ENCODE data around the gene FBXL16. TPM values are rescaled to one million over a fixed set of nuclear protein-coding genes. Genes with fewer than 3 reads are reported as not detected.
A peak's percentile ranks its signal among the peaks of the same experiment; 100 is the strongest.

The FBXL16 gene
- total and polyA plus RNA-seq, 2 of the 13 experiments (the other 11 are each of a cell fraction or from before 2014, with no cell fraction given) = 0.22 to 2.0 TPM

GRCh38 chr16:672371-672770 lies 33.2 kb downstream of the FBXL16 start:
- ATAC-seq = no peak
- no peaks in the 10 kb centered on the region for H3K9me3 ChIP-seq (ENCODE audit: low read length)
- no peak for DNase-seq (ENCODE audit: low spot score)
- H3K9ac ChIP-seq (ENCODE audit: insufficient read depth, low read depth, low read length) = no peak overlapping the region
- no peaks in the 10 kb centered on the region for H3K27me3 ChIP-seq (ENCODE audit: control insufficient read depth in 1 of 2, insufficient read depth in 2 of 2, low read length in 2 of 2)
- H3K36me3 ChIP-seq (replicated peaks in 1 of 2; ENCODE audit: control insufficient read depth in 1 of 2, insufficient read depth in 2 of 2, low read length in 2 of 2) = peaks cover 22 to 42% of the 10 kb centered on the region in 2 experiments; a peak in 4 of 5 replicates
- H3K79me2 ChIP-seq (ENCODE audit: insufficient read depth, low read length) = peaks cover 17% of the 10 kb centered on the region
- H4K20me1 ChIP-seq (ENCODE audit: insufficient read depth, low read length) = no peaks in the 10 kb centered on the region
- intact Hi-C loops (cut with micrococcal nuclease; ENCODE audit: unreplicated experiment) (no loop called here), in situ Hi-C loops (cut with HindIII; ENCODE audit: extremely low pct_ligation_motif_present, low pct_unique_long_range_greater_than_20kb) (no loop called here)
- H3K4me1 ChIP-seq (ENCODE audit: insufficient read depth, low read length) = peaks cover 36% of the 10 kb centered on the region
- no peak for FAIRE-seq
- CTCF ChIA-PET (ENCODE audit: low intra/inter-chr PET ratio, low total read pairs) = no interaction called here
- TF ChIP-seq RBFOX2 (IDR thresholded peaks at IDR 0.05; ENCODE audit: low read depth, low read length) = peak; percentile 48; the same call in 1 of the 2 replicates
- TF ChIP-seq AGO2 (optimal IDR thresholded peaks at IDR 0.05; ENCODE audit: low read depth, low read length) = peak; percentile 19
- TF ChIP-seq ZNF552 (CRISPR knock-in tag; IDR thresholded peaks at IDR 0.05; ENCODE audit: borderline replicate concordance) = no peak
- H2AFZ ChIP-seq (ENCODE audit: low read length) = no peak overlapping the region
- no peak overlapping the region for H3K4me3 ChIP-seq (replicated peaks in 1 of 3; ENCODE audit: insufficient read depth in 1 of 3, low read depth in 2 of 3, low read length in 3 of 3)
- BruUV-seq (replicated peaks) = no TSS peak
- H3K27ac ChIP-seq (ENCODE audit: extremely low read length, insufficient read depth, low read length) = no peak overlapping the region
- POLR2A ChIA-PET = interaction anchor here (0.6 kb wide), 1 partner anchor 36 kb away, joined by 3 read pairs; the partner anchor contains the start of gene METTL26
- no peak overlapping the region for H3K4me2 ChIP-seq (ENCODE audit: low read depth, low read length)
- WGBS (ENCODE audit: low lambda C conversion rate) = 92% methylated on average over 5 of the region's 19 CpGs

DNA sequence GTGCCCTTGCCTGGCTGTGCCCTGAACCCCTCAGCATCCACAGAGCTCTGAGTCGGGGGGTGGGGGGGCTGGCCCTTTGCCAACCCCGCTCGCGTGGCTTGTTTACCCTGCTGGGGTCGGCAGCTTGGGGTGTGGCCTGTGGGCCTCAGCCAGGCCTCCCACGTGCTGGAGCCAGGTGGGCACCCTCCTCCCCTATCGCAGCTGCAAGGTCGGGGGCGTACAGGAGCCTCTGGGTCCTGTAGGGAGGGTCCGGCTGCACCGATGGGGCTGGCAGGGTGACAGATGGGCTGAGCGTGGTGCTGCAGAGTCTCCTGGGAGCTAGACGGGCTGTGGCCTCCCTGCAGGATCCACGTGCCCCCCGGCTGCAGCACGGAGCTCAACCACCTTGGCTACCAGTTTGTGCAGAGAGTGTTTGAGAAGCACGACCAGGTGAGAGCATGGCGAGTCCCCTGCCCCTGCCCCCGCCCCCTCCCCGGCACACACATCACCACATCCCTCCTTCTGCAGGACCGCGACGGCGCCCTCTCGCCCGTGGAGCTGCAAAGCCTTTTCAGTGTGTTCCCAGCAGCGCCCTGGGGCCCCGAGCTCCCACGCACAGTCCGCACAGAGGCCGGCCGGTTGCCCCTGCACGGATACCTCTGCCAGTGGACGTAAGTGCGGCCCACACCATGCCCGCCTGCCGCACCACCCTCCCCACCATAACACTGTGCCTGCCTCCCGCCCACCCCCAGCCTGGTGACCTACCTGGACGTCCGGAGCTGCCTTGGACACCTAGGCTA lies 34.1 kb downstream of the FBXL16 start:
- no peaks in the 10 kb centered on the region for H3K9me3 ChIP-seq (ENCODE audit: low read length)
- H3K27ac ChIP-seq (ENCODE audit: extremely low read length, insufficient read depth, low read length) = no peak overlapping the region
- BruUV-seq (replicated peaks) = no TSS peak
- H3K27me3 ChIP-seq (ENCODE audit: control insufficient read depth in 1 of 2, insufficient read depth in 2 of 2, low read length in 2 of 2) = no peaks in the 10 kb centered on the region
- in situ Hi-C loops (cut with HindIII; ENCODE audit: extremely low pct_ligation_motif_present, low pct_unique_long_range_greater_than_20kb) (no loop called here), intact Hi-C loops (cut with micrococcal nuclease; ENCODE audit: unreplicated experiment) (no loop called here)
- peaks cover 22 to 42% of the 10 kb centered on the region in 2 experiments; a peak in 4 of 5 replicates for H3K36me3 ChIP-seq (replicated peaks in 1 of 2; ENCODE audit: control insufficient read depth in 1 of 2, insufficient read depth in 2 of 2, low read length in 2 of 2)
- H3K4me3 ChIP-seq (replicated peaks in 1 of 3; ENCODE audit: insufficient read depth in 1 of 3, low read depth in 2 of 3, low read length in 3 of 3) = no peak overlapping the region
- H4K20me1 ChIP-seq (ENCODE audit: insufficient read depth, low read length) = no peaks in the 10 kb centered on the region
- TF ChIP-seq RBFOX2 (IDR thresholded peaks at IDR 0.05; ENCODE audit: low read depth, low read length) (peak; percentile 39), ZNF674 (CRISPR knock-in tag; IDR thresholded peaks at IDR 0.05; ENCODE audit: low read depth) (no peak), KLF11 (CRISPR knock-in tag; IDR thresholded peaks at IDR 0.05) (no peak), ZBTB33 (CRISPR knock-in tag; IDR thresholded peaks at IDR 0.05) (peak; percentile 22; the same call in 1 of the 2 replicates), AGO1 (IDR thresholded peaks at IDR 0.05; ENCODE audit: low read depth, low read length, poor library complexity, severe bottlenecking) (peak; percentile 82)
- TF ChIP-seq, protein P1, sequence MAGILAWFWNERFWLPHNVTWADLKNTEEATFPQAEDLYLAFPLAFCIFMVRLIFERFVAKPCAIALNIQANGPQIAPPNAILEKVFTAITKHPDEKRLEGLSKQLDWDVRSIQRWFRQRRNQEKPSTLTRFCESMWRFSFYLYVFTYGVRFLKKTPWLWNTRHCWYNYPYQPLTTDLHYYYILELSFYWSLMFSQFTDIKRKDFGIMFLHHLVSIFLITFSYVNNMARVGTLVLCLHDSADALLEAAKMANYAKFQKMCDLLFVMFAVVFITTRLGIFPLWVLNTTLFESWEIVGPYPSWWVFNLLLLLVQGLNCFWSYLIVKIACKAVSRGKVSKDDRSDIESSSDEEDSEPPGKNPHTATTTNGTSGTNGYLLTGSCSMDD (CRISPR knock-in tag; IDR thresholded peaks at IDR 0.05) = no peak
- TF ChIP-seq, protein P2, sequence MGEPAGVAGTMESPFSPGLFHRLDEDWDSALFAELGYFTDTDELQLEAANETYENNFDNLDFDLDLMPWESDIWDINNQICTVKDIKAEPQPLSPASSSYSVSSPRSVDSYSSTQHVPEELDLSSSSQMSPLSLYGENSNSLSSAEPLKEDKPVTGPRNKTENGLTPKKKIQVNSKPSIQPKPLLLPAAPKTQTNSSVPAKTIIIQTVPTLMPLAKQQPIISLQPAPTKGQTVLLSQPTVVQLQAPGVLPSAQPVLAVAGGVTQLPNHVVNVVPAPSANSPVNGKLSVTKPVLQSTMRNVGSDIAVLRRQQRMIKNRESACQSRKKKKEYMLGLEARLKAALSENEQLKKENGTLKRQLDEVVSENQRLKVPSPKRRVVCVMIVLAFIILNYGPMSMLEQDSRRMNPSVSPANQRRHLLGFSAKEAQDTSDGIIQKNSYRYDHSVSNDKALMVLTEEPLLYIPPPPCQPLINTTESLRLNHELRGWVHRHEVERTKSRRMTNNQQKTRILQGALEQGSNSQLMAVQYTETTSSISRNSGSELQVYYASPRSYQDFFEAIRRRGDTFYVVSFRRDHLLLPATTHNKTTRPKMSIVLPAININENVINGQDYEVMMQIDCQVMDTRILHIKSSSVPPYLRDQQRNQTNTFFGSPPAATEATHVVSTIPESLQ (CRISPR knock-in tag; conservative IDR thresholded peaks at IDR 0.05) = no peak
- no peak for ATAC-seq
- peaks cover 36% of the 10 kb centered on the region for H3K4me1 ChIP-seq (ENCODE audit: insufficient read depth, low read length)
- POLR2A ChIA-PET = interaction anchor here (0.6 to 0.9 kb wide), 2 partner anchors 24 to 35 kb away, joined by 3 read pairs; partner anchors contain the start of gene METTL26
- whole genome bisulfite sequencing (ENCODE audit: low lambda C conversion rate) = 95% methylated on average over 24 of the region's 40 CpGs
- no peak for DNase-seq (ENCODE audit: low spot score)
- H3K79me2 ChIP-seq (ENCODE audit: insufficient read depth, low read length) = peaks cover 17% of the 10 kb centered on the region
- no peak overlapping the region for H3K9ac ChIP-seq (ENCODE audit: insufficient read depth, low read depth, low read length)
- no peak overlapping the region for H3K4me2 ChIP-seq (ENCODE audit: low read depth, low read length)
- CTCF ChIA-PET (ENCODE audit: low intra/inter-chr PET ratio, low total read pairs) = no interaction called here
- FAIRE-seq = no peak
- no peak overlapping the region for H2AFZ ChIP-seq (ENCODE audit: low read length)
